ENCODE data around the gene PALLD.

The PALLD gene

GRCh38 chr4:168854350-168854921 is 357.6 kb downstream of the PALLD start:
- no peak for DNase-seq (ENCODE audit: low spot score)

GRCh38 chr4:168856312-168856711 is 359.5 kb downstream of the PALLD start:
- no peak for DNase-seq (ENCODE audit: low spot score)

- DNase-seq (ENCODE audit: low spot score) = no peak
Observed at GRCh38 chr4:168857009-168857408, 360.2 kb downstream of the PALLD start.

GRCh38 chr4:168857546-168858314 is 360.9 kb downstream of the PALLD start:
- no peak for DNase-seq (ENCODE audit: low spot score)

GRCh38 chr4:168859100-168859499 is 362.2 kb downstream of the PALLD start:
- no peak for DNase-seq (ENCODE audit: low spot score)

GRCh38 chr4:168859888-168860694 is 363.2 kb downstream of the PALLD start:
- DNase-seq (ENCODE audit: low spot score) = no peak

GRCh38 chr4:168860827-168861226 is 364.0 kb downstream of the PALLD start:
- DNase-seq (ENCODE audit: low spot score) = no peak

- no peak for DNase-seq (ENCODE audit: low spot score)
Observed at GRCh38 chr4:168863719-168864647, 367.1 kb downstream of the PALLD start.

GRCh38 chr4:168864821-168865541 is 368.1 kb downstream of the PALLD start:
- no peak for DNase-seq (ENCODE audit: low spot score)

- no peak for DNase-seq (ENCODE audit: low spot score)
Observed at GRCh38 chr4:168865854-168866253, 369.0 kb downstream of the PALLD start.

GRCh38 chr4:168866635-168867034 is 369.8 kb downstream of the PALLD start:
- no peak for DNase-seq (ENCODE audit: low spot score)

- no peak for DNase-seq (ENCODE audit: low spot score)
Observed at GRCh38 chr4:168867128-168867527, 370.3 kb downstream of the PALLD start.

- no peak for DNase-seq (ENCODE audit: low spot score)
Observed at GRCh38 chr4:168868044-168868781, 371.4 kb downstream of the PALLD start.

- DNase-seq (ENCODE audit: low spot score) = no peak
Observed at GRCh38 chr4:168868802-168869201, 371.9 kb downstream of the PALLD start.

GRCh38 chr4:168870004-168870403 is 373.2 kb downstream of the PALLD start:
- DNase-seq (ENCODE audit: low spot score) = no peak

GRCh38 chr4:168871632-168872031 is 374.8 kb downstream of the PALLD start:
- no peak for DNase-seq (ENCODE audit: low spot score)

- no peak for DNase-seq (ENCODE audit: low spot score)
Observed at GRCh38 chr4:168874083-168874482, 377.2 kb downstream of the PALLD start.

GRCh38 chr4:168876106-168876505 is 379.3 kb downstream of the PALLD start:
- DNase-seq (ENCODE audit: low spot score) = no peak

- peak; percentile 32 for DNase-seq (ENCODE audit: low spot score)
Observed at GRCh38 chr4:168877511-168878491, 380.9 kb downstream of the PALLD start.
